Right lobe of liver (tissue), 4 donors: ENCODE measurements around the gene CD244.
"Not testable (repeated sequence)": the region's sequence is repeated elsewhere in the genome, so short reads cannot be mapped to it uniquely, and the experiment has no call there.

Experiments
- POLR2A ChIP-seq: fragments of 450-650 bp; IDR thresholded peaks from one replicate; pipeline ENCODE4 v1.6.1; 2017; ENCODE audit warnings: antibody characterized with exemption, mild to moderate bottlenecking
- TF ChIP-seq, protein P1 (sequence below), 4 donors: fragments of 200-600 bp in 3 of 4; fragments of 450-650 bp in 1 of 4; IDR thresholded peaks; one replicate each; pipeline versions ENCODE4 v1.5.1 to v1.8.0; 2016 to 2022; ENCODE audit warnings: antibody characterized with exemption in 4 of 4, mild to moderate bottlenecking in 2 of 4
- donor health status: DM: no; HTN: no; CAD: no.
- donor health status: DM: no; HTN: no; CAD: no.
- donor health status: DM: no; HTN: yes; CAD: no.

DNA sequence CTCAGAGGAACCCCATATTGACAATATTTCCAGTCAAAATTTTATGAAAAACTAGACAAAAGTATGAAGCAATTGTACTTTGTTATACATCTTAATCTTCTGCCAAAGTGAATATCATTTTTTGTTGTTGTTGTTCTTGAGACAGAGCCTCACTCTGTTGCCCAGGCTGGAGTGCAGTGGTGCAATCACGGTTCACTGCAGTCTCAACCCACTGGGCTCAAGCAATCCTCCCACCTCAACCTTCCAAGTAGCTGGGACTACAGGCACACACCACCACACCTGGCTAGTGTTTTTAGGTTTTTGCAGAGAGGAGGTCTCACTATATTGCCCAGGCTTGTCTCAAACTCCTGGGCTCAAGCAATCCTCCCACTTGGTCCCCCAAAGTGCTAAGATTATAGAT, 39.6 kb upstream of the CD244 start:
- TF ChIP-seq, protein P1, sequence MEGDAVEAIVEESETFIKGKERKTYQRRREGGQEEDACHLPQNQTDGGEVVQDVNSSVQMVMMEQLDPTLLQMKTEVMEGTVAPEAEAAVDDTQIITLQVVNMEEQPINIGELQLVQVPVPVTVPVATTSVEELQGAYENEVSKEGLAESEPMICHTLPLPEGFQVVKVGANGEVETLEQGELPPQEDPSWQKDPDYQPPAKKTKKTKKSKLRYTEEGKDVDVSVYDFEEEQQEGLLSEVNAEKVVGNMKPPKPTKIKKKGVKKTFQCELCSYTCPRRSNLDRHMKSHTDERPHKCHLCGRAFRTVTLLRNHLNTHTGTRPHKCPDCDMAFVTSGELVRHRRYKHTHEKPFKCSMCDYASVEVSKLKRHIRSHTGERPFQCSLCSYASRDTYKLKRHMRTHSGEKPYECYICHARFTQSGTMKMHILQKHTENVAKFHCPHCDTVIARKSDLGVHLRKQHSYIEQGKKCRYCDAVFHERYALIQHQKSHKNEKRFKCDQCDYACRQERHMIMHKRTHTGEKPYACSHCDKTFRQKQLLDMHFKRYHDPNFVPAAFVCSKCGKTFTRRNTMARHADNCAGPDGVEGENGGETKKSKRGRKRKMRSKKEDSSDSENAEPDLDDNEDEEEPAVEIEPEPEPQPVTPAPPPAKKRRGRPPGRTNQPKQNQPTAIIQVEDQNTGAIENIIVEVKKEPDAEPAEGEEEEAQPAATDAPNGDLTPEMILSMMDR (IDR thresholded peaks at IDR 0.05) = not testable (repeated sequence)
- not testable (repeated sequence) for TF ChIP-seq POLR2A
